ENCODE results near the gene AMOTL2.

AMOTL2 gene

GRCh38 chr3:134353171-134353825, 20.9 kb downstream of the AMOTL2 start:
- DNase-seq (ENCODE audit: low read depth in 2 of 2), result no peak

DNA sequence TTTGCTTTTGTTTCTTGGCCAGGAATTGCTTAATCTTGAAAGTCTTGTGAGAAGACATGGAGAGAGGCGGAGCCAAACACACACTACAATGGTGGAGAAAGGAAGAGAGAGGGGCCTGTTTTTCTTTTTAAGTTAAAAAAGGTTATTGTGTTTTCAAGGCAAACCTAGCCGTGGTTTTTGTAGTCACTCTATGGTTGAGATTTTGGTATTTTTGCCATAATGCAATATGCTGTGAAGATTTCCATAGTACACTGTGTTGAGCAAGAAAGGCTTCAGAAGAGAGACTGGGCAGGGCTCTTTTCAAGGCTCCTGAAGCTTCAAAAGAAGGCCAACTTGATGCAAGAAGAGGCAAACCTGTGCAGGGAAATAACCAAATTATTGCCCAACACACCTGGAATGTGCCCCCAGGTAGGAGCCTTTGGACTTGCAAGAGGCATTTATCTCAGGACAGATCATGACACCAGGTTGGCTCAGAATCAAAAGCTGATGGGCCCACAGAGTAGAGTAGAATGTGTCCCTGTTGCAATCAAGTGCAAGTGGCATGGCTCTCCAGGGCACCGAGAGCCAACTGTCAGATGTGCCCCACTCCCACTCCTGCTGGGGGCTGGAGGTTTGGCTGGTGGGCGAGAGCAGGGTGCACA, 22.1 kb downstream of the AMOTL2 start:
- no peak for DNase-seq (ENCODE audit: low read depth in 2 of 2)

GRCh38 chr3:134351427-134351826, 22.8 kb downstream of the AMOTL2 start:
- DNase-seq (ENCODE audit: low read depth in 2 of 2), result no peak

DNA sequence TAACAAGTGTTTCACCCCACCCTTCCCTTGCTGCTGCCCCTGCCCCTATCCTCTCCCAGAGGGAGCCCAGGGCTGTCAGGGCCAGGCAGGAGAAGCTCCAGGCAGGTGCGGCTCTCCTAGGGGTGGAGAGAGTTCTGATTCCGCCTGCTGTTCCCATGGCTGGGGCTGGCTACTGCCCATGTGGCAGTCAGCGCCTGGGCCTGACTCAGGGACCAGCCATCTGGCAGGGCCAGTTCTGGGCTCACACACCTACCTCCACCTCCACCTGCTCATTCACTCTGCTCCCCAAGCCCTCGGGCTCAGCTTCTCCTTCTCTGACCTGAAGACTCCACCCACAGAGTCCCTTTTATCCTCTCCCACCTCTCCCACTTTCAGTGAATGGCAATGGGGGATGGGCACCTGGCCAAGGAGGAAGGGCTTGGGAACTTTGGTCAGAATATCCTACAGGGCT, 23.4 kb downstream of the AMOTL2 start:
- DNase-seq (ENCODE audit: low read depth in 2 of 2), result no peak

DNA sequence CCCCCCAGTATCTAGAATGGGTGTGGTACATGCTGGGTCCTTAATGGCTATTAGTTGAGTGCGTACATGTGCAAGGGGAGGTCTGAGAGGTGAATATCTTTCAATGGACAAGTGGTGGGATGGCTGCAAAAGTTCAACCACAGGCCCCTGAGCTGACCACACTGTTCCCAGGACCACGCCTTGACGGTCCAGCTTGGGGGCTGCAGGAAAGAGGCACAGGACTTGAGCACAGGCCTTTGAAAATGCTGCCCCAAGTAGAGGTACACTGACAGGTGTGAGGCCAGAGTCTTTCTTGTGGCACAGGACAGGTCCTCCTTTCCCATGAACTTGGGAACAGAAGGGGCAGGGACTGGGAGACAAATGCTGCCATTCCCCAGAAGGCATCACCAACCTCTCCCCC, 24.0 kb downstream of the AMOTL2 start:
- no peak for DNase-seq (ENCODE audit: low read depth in 2 of 2)

DNA sequence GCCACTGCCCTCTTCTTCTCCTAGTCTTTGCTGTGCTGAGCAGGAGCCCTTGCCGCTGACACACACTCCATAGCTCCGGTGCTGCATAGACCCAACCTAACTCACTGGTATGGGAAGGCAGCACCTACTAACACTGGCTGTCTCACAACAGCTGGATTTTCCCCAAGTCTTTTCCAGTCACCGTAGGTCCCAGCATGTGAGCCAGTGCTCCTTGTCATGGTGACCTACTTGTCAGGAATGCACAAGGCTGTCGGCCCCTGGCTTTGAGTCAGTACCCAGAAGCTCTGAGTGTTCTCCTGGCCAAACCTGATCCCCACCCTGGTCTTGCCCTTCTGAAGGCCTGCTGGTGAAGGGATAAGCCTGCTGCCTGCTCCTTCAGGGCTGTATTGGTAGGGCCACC, 25.7 kb downstream of the AMOTL2 start:
- no peak for DNase-seq (ENCODE audit: low read depth in 2 of 2)

- no peak for DNase-seq (ENCODE audit: low read depth in 2 of 2)
Observed at GRCh38 chr3:134347551-134347950, 26.7 kb downstream of the AMOTL2 start.

DNA sequence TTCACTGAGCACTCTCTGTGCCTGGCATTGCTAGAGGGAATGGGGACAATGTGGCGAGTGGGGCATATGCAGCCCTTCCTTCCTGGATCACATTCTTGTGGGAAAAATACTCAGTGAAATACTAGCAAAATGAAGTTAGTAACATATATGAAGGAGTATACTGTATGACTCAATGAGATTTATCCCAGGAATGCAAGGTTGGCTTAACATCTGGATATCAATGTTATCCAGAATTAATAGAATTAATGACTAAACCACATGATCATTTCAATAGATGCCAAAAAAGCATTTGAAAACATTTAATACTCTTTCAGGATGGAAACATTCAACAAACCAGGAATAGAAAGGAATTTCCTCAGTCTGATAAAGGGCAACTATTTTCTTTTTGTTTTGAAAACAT, 27.5 kb downstream of the AMOTL2 start:
- DNase-seq (ENCODE audit: low read depth in 2 of 2), result no peak

DNA sequence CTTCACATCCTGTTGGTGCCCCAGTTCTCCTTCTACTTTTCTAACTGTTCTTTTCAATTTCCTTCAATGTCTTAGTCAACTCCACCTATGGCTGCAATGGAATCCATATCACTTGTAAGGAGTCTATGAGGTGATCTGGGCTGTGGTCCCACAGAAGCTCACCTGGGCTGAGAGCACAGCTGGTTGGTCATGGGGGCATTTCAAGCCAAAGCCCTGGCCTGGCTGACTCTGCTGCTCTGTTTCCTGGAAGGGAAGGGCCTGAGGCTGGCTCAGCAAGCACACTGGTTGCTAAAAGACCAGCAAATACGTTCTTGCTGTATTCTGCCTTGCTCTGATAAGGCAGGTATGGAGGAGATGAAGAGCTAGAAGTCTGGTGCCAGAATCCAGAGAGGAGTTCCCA, 29.0 kb downstream of the AMOTL2 start:
- no peak for DNase-seq (ENCODE audit: low read depth in 2 of 2)

DNA sequence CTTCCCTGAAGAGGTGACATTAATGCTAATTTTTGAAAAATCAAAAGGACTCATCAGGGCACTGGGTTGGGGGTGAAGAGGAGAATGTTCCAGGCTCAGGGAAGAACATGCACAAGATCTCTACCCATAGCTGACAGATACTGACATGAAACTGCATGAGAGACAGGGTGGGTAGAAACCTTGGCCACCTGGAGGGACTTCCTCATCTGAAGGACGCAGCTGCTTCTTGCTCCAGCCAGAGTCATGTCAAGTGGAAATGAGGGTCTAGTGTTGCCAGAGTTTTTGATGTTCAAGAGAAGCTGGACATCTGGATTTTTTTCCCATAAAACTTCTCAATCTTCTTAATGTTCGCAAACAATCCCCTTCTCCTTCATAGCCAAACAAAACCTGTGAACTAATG, 29.7 kb downstream of the AMOTL2 start:
- no peak for DNase-seq (ENCODE audit: low read depth in 2 of 2)

GRCh38 chr3:134342259-134342658, 32.0 kb downstream of the AMOTL2 start:
- no peak for DNase-seq (ENCODE audit: low read depth in 2 of 2)

GRCh38 chr3:134341389-134341788, 32.9 kb downstream of the AMOTL2 start:
- DNase-seq (ENCODE audit: low read depth in 2 of 2), result no peak

DNA sequence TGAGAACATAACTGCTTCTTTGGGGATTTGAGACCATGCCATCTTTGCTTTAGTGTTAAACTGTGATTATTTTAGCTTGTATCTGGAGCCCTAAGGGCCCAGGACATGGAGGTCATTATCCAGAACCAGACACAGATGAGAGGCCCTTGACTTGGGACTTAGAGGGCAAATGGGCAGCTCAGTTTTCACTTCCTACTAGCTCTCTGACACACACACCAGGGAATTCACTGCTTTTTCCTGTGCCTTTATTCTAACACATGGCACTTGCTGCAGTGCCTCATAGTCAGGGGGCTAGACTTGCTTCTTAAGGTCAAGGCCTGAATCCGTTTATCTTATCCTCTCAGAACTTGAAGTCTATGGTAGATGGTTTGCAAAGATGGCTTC, 33.3 kb downstream of the AMOTL2 start:
- no peak for DNase-seq (ENCODE audit: low read depth in 2 of 2)

DNA sequence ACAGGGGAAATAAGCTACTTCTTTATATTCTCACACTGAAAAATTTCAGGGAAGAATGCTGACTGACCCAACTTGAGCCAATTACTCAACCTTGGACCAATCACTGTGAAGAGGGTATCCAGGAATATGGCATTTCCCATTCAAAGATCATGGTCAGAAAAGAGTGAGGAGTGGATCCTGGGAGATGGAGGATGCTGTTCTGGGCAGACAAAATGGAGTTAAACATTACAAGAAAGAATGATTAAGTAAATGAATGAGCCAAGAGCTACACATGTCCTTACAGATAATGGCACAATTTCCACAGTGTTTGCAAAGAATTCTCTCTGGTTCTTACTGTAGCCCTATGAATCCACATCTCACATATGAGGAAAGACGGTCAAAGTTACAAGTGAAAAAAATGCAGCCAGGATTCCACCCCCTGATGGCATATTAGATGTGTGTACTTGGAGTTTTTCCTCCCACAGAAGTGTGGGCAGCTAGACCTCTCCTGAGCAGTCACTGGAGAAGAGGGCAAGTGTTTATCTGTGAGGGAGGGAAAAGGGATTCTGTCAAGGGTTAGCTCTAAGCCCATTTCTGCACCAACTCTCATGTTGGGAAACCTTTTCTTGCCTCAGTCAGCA, 33.8 kb downstream of the AMOTL2 start:
- DNase-seq (ENCODE audit: low read depth in 2 of 2), result no peak

GRCh38 chr3:134339913-134340312, 34.3 kb downstream of the AMOTL2 start:
- DNase-seq (ENCODE audit: low read depth in 2 of 2), result no peak

DNA sequence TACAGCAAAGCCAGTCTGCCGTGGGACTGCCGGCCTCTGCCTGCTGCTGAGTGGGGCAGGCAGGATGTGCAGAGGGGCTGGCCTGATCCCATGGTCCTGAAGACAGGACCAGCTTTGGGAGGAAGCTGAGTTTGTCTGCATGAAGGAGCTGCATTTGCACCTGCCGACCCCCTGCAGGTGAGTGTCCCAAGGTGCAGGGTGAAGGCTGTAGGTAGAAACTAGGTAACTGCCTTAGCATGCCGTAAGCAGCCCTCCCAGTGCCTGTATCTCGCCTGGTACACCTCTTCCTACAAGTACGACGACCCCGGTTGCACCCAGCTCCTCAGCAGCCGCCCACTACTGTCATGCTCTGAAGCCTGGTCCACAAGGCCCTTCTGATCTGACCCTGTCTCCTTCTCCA, 34.9 kb downstream of the AMOTL2 start:
- DNase-seq (ENCODE audit: low read depth in 2 of 2), result no peak

- DNase-seq (ENCODE audit: low read depth in 2 of 2), result no peak
Observed at GRCh38 chr3:134338516-134339261, 35.6 kb downstream of the AMOTL2 start.

GRCh38 chr3:134338201-134338512, 36.1 kb downstream of the AMOTL2 start:
- no peak for DNase-seq (ENCODE audit: low read depth in 2 of 2)

GRCh38 chr3:134337511-134338200, 36.6 kb downstream of the AMOTL2 start:
- no peak for DNase-seq (ENCODE audit: low read depth in 2 of 2)

DNA sequence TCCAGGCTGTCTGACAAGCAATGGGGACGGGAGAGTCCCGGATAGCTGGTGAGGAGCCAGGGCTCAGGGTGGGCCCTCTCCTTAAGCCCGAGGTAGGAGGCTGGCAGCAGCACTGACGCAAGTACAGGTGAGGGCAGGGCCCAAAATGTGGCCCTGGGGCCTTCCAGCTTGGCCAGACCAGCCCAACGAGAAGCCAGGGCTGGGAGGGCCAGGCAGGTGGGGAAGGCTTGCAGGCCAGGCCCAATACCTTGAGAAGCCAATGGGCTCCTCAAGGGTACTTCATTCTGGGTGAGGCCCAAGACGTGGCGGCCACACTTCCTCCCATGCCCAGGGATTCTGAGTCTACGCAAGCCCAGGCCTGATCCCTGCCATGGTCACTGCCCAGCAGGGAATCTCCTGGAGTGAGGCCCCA, 37.2 kb downstream of the AMOTL2 start:
- no peak for DNase-seq (ENCODE audit: low read depth in 2 of 2)

DNA sequence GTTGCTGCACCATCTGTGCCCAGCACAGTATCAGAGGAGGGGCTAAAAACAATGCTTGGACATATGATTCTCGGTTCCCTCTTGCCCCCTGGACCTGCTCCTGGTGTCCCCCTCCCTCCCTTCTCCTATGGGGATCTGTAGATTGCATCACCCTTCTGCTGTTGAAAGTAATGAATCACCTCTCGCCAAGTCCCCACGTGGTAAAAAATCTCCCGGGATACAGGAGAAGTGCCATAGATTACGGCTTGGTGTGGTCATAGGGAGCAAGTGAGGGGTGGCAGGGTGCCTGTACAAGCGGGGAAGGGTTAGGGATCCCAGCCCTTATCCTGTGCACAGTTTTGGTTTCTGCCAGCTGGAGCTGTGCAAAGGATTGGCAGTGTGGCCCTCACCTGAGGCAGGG, 37.7 kb downstream of the AMOTL2 start:
- no peak for DNase-seq (ENCODE audit: low read depth in 2 of 2)

DNA sequence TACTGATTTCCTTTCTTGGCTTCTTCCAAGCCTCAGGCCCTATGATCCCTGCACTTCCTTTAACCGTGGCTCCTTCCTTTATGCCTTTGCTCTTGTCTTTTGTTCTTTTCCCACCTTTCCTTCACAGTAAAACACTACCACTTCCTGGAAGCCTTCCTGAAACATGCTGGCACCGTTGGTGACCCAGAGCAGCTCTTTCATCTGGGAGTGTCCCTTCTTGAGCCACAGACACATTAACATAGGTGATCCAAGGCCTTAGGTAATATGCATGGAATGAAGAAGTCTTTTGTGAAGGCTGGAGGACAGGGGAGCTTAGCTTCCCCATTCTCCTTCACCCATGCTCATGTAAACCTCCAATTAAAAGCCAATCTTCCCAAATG, 39.4 kb downstream of the AMOTL2 start:
- no peak for DNase-seq (ENCODE audit: low read depth in 2 of 2)

Data from stimulated activated CD8-positive, alpha-beta memory T cell treated with anti-CD3 and anti-CD28 coated beads, Interleukin-15, amount 100 ng/mL, for 48 hours (primary cell).